DMS 273 (cell line): Measurements from ENCODE around the gene SLC27A5.

ENCODE experiments used
- DNase-seq: peaks from one replicate; lab custom pipeline; 2025; ENCODE audit not compliant: unreplicated experiment; lab: John Stamatoyannopoulos, UW

SLC27A5 gene

DNA sequence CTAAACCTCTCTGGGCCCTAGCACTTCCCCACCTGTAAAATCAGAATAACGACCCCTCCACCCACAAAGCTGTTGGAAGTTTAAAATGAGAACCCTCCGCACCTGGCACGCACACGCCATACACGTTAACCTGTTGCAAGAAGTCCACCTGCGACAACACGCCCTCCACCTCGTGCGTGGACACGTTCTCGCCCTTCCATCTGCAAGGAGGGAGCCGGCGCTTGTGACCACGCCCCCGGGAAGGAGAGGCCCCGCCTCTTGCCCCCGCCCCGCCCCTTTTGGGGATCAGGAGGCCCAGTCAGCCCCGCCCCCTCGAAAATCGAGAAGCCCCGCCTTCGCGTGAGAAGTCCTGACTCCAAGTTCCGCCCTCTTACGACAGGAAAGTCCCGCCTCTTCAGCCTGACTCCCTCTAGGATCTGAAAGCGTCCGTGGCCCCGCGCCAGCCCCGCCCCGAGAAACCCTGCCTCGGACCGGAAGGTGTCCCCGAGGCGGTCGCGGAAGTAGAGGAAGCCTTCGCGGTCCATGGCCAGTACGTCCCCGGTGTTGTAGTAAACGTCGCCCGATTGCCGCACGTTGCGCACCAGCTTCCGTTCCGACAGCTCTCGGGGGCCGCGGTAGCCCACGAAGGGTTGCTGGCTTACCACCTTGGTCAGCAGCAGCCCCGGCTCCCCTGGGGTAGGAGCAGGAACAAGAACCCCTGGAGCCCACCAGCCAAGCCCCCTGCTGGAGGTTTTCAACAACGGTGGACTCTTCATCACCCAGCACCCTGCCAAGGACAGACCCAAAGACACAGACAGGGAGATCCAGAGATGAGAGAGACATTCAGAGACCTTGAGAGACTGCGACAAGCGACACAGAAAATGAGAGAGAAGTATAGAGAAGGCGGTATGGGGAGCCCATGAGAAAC, 12.5 kb downstream of the SLC27A5 start:
- peak; percentile 100 for DNase-seq

- DNase-seq = no peak
Observed at GRCh38 chr19:58498316-58499020, 13.3 kb downstream of the SLC27A5 start.

GRCh38 chr19:58497634-58498170, 14.1 kb downstream of the SLC27A5 start:
- no peak for DNase-seq

- DNase-seq = no peak
Observed at GRCh38 chr19:58492265-58492664, 19.5 kb downstream of the SLC27A5 start.

- DNase-seq = no peak
Observed at GRCh38 chr19:58491393-58491792, 20.4 kb downstream of the SLC27A5 start.

- peak; percentile 38 for DNase-seq
Observed at GRCh38 chr19:58484349-58484748, 27.4 kb downstream of the SLC27A5 start.

DNA sequence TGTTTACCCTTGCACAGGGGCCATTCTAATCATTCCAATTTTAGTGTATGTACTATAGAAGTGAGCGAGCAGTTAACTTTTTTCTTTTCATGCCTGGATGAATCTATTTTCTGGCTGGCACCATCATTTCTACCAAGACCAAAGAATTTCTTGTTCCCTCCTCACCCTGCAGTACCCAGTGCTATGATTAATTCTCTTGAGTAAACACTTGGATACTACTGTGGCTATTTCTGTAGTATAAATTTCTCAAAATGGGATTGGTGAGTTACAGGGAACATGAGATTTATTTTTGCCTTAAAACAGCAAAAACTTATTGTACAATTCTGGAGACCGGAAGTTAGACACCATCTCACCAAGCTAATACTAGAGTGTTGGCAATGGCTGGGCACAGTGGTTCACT, 28.0 kb downstream of the SLC27A5 start:
- DNase-seq = no peak

DNA sequence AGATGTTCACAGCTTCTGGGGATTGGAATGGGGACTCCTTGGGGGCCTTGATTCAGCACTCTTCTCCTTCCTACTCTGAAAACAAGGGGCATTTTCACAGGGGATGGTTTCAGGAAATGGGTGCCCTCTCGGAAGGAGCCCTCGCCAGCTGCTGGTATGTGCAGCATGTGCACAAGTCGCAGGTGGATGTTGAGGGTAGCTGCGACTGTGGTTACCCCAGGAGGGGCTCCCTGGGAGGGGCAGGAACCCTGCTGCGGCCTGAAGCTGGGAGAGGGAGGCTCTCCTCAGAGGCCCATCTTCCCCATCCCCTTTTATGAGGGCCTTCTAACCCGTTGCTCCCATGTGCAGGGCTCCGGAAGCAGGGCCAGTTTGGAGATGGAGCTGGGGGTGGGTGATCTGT, 29.4 kb downstream of the SLC27A5 start:
- no peak for DNase-seq

DNA sequence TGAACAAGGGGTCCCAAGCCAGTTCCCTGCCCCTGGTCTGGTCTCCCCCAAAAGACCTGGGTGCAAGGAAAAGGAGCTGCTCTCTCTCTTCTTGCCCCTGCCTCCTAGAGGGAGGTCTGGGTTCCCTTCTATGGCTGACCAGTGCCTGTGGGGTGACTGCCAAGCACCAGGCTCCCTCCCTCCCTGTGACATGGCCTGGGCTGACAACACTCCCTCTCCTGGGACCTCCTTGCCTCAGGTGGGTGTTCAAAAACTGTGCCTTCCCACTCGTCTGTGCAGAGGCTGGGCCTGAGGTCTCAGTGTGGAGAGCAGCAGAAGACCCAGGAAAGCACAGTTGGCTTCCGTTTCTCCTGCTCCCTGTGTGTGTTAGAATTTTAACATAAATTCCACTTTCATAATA, 31.0 kb downstream of the SLC27A5 start:
- DNase-seq = no peak

DNA sequence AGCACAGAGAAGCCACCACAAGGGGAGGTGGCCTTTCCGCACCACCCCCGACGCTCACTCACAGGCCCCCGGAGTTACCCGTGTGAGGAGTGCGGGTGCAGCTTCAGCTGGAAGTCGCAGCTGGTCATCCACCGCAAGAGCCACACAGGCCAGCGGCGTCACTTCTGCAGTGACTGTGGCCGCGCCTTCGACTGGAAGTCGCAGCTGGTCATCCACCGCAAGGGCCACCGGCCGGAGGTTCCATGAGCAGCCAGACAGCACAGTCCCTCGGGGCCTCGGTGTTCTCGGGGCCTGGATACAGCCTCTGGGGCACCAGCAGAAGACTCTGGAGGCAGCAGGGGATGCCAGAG, 31.3 kb downstream of the SLC27A5 start:
- no peak for DNase-seq

DNA sequence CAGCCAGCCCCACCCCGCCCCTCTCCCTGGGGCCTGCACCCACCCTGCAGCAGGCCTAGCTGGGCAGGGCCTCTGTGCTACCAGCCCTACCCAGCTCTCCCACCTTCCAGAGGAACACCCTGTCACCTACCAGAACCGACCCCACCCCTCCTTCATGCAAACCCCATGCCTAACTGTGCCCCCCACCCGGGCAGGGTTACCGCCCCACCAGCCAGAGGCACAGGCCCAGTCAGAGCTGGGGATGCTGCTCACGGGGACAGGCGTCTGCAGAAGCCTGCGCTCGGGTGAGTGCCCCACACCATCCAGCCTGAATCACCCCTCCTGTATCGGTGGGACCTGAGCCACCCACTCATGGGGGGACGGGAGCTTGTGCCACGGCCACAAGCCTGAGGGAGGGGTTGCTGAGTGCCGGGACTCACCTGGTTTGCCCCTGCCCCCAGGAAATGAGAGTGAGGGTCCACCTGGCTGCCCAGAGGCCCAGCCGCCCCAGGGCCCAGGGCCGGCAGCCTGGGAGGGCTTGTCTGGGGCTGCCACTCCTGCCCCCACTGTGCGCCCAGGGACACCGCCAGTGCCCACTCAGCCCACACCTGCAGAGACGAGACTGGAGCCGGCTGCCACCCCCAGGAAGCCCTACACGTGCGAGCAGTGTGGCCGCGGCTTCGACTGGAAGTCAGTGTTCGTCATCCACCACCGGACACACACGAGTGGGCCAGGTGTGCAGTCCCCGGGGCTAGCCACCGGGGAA, 31.9 kb downstream of the SLC27A5 start:
- DNase-seq = no peak

GRCh38 chr19:58479303-58479702, 32.5 kb downstream of the SLC27A5 start:
- DNase-seq = no peak

DNA sequence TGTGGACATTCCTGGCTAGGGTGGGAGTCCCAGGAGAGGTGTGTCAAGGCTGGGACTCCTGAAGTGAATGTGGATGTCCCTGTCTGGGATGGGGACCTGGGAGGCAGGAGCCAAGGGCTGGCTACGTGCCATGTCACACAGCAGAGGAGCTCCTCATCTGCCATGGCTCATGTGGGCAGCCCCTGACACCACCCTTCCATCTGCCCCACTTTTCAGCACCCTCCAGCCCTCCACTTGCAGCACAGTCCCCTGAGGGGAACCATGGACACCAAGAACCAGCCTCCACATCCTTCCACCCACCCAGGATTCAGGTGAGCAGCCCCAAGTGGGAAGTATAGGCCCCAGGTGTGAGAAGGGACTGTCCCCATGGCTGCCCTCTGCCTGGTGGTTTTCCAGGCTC, 33.9 kb downstream of the SLC27A5 start:
- DNase-seq = no peak

DNA sequence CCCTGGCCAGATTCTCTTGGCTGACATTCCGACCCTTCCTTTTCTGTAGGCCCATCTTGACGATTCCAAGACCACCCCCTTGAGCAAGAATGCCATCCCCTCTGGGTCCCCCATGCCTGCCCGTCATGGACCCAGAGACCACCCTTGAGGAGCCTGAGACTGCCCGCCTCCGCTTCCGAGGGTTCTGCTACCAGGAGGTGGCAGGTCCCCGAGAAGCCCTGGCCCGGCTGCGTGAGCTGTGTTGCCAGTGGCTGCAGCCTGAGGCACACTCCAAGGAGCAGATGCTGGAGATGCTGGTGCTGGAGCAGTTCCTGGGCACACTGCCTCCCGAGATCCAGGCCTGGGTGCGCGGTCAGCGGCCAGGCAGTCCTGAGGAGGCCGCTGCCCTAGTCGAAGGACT, 34.7 kb downstream of the SLC27A5 start:
- DNase-seq = no peak

DNA sequence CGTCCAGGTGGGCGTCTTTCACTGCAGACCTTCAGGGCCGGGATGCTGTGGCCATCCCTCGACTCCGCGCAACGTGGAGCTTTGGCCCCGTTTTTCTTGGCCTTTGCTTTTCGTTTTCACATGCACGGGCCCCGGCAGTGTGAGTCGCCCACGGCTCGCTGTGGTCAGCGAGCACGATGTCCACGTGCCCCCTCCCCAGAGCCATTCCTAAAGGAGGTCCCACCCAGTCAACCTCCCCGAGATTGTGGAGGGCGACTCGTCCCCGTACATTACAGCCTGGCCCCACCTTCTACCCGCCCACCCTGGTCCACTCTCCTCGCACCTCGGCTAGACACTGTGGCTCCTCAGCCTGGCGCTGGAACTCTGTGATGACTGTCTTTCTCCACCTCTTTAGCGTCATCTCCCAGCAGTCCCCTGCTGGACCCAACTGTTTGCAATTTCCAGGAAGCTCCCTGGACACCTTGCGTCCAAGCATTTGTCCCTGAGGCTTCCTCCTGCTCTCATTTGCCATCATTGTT, 35.2 kb downstream of the SLC27A5 start:
- no peak for DNase-seq

DNA sequence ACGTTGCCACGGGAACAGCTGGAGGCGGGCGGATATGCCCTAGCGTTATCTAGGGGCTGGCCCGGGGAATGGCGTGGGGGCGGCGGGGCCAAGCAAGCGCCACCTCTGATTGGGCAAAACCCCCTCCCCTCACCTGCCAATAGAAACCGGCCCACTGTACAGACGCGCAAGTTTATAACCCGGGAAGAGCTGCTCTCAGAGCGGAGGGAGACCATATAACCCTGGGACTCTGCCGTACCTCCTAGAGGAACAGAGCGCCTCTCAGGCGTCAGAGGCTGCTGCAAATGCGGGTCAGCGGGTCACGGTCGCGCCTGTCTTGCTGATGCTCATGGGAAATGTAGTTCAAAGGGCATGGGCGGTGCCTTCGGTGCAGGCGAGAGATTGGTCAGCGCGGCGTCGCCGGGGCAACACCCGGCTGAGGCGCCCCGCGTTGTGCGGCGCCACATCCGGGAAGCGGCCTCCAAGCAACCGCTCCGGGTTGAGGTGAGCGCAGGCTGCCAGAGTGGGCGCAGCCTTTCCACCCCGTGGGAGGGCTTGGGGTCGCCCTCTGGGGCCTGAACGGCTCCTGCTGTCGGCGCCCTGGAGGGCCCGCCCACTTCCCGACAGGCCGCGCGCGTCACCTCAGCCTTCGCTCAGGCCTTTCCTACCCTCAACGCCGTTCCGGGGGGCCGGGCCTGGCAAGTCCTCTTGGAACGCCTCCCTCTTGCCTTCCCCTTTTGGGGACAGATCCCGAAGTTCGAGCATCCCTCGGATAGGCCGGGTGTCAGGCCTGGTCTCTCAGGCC, 35.9 kb downstream of the SLC27A5 start, which contains the start of gene ZNF446:
Gene ZNF446 (plus strand): TSS at position 639 of the 784 bp plus-strand sequence. CDS start 867 bp downstream, outside the sequence.
- peak; percentile 99 for DNase-seq

DNA sequence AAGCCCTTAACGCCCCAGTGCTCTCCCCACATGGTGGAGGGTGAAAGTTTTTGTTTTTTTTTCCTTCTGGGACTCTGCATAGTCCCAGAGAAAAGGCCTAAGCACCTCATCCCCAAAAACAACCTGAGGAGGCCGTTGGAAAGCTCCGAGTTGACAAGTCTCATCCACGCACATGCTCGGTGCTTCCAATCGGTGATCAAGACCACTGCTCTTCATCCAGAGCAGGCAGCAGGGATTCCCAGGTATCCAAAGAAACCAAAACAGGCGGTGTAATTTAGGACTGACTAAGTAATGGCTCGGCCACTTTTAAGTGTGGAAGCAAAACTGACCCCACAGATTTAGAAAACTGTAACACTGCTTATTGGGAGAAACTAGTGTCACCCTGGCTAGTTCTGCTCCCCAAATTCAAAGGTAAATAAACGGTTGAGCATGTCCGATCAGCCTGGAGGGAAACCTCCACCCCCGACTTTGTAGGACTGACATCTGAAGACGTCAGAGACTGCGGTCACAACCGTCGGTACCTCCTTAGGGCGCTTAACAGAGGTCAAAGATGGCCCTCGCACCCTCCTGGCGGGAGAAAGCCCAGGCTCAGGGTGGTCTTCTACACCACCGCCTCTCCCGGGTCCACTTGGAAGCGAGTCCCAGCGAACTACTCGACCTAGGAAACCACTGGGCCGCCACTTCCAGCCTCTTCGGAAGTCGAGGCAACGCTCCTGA, 36.6 kb downstream of the SLC27A5 start:
- no peak for DNase-seq

- DNase-seq = no peak
Observed at GRCh38 chr19:58474291-58474996, 37.3 kb downstream of the SLC27A5 start.

GRCh38 chr19:58473775-58474174, 38.0 kb downstream of the SLC27A5 start:
- no peak for DNase-seq
